ENCODE data around the gene PTPN14. TPM values are rescaled to one million over a fixed set of nuclear protein-coding genes. Genes with fewer than 3 reads are reported as not detected.

Gene PTPN14
- polyA plus RNA-seq, 3 donors = 36.3 to 37.6 (median 36.4) TPM

Other genes with a start within 250 kb of the PTPN14 start
- gene CENPF, start 51.6 kb upstream of the PTPN14 start, polyA plus RNA-seq (ENCODE audit: insufficient read length in 3 of 3) = 100 to 1,000 TPM in 1 of 3 donors, 10 to 100 TPM in 2; 92.2 to 119 (median 98.8) TPM